Activated T-cell treated with anti-CD3 and anti-CD28 coated beads, Interleukin-2, amount 50 U/mL, for 72 hours (primary cell): ENCODE results near the gene EXOG. TPM values are rescaled to one million over a fixed set of nuclear protein-coding genes. Genes with fewer than 3 reads are reported as not detected.

Source experiments
- ATAC-seq, 2 donors: fragments of 150-1000 bp; cut with Tn5 transposase; replicated peaks in 1 of 2; 2 replicates each; pipeline ENCODE4 v1.10.0; 2021; ENCODE audit warnings: moderate library complexity in 2 of 2, mild to moderate bottlenecking in 1 of 2
- DNase-seq, 2 donors: peaks; one replicate each; pipeline ENCODE4 v3.0.0; 2021 to 2022; ENCODE audit warnings: mixed read lengths in 1 of 2
- H3K27ac Mint-ChIP-seq: one replicate; pipeline ENCODE4 v1.8.0; 2022; ENCODE audit warnings: mild to moderate bottlenecking, moderate library complexity, mixed read lengths
- H3K27me3 Mint-ChIP-seq: one replicate; pipeline ENCODE4 v1.8.0; 2022; ENCODE audit warnings: low read depth, mixed read lengths
- H3K36me3 Mint-ChIP-seq, 2 donors: one replicate each; pipeline ENCODE4 v1.8.0; 2022; ENCODE audit warnings: mixed read lengths in 2 of 2, mild to moderate bottlenecking in 1 of 2; ENCODE audit not compliant: insufficient read depth in 2 of 2
- H3K4me1 Mint-ChIP-seq: one replicate; pipeline ENCODE4 v1.8.0; 2022; ENCODE audit warnings: low read depth, mixed read lengths
- H3K4me3 Mint-ChIP-seq, 2 donors: one replicate each; pipeline ENCODE4 v1.8.0; 2022; ENCODE audit warnings: mild to moderate bottlenecking in 2 of 2, mixed read lengths in 2 of 2, moderate library complexity in 2 of 2
- H3K9me3 Mint-ChIP-seq, 2 donors: one replicate each; pipeline ENCODE4 v1.8.0; 2022; ENCODE audit warnings: mixed read lengths in 2 of 2
- total RNA-seq, 2 donors: library from RNA; stranded (reverse); gene quantifications; one replicate each; pipeline ENCODE4 v1.2.3, GENCODE V29; 2022

The EXOG gene
- total RNA-seq, 2 donors from 2014 or later, result 25.5 to 32.4 TPM

GRCh38 chr3:38528457-38528856 is 32.3 kb downstream of the EXOG start:
- ATAC-seq (no peak), DNase-seq (no peak)
- Mint-ChIP-seq H3K27me3 (no peaks in the 10 kb centered on the region), H3K36me3 (peaks cover 0 to 3% of the 10 kb centered on the region in 2 donors), H3K27ac (no peak overlapping the region), H3K9me3 (no peaks in the 10 kb centered on the region), H3K4me3 (no peak overlapping the region), H3K4me1 (no peaks in the 10 kb centered on the region)

GRCh38 chr3:38532529-38532928 is 36.4 kb downstream of the EXOG start:
- ATAC-seq (no peak), DNase-seq (no peak)
- Mint-ChIP-seq H3K4me1 (peaks cover 6% of the 10 kb centered on the region), H3K27me3 (no peaks in the 10 kb centered on the region), H3K36me3 (peaks cover 0 to 1% of the 10 kb centered on the region in 2 donors), H3K27ac (no peak overlapping the region), H3K4me3 (no peak overlapping the region), H3K9me3 (no peaks in the 10 kb centered on the region)

DNA sequence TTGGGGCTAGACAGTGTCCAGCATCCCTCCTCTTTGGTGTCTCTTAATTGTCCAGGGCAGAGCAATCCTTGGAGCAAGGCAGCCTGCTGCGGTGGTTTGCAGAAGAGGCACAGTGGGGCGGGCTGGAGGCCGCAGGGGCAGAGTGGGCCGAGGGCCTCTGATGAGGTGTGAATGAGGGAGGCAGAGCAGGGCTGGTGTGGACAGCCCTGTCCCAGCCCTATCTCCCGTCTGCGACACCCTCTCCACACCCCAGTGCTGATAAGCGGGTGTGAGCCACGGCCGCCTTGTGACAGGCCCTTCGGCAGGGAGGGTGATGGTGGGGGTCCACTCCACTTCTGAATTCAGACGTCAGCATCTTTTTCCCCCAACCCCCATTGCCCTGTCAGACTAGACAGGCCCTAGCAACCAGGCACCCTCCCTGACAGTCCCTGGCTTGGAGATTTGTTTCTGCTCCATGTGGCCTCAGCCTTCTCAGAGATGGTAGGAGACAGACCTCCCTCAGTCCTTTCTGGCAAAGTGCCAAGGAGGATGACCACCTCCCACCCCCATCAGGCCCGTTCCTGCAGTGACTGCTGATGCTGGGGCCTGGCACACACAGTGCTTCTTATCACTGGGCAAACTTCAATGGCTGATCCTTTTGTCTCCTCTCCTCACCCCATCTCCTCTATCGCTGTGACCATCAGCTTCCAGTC is 37.3 kb downstream of the EXOG start:
- no peak overlapping the region for H3K4me3 Mint-ChIP-seq
- peaks cover 6% of the 10 kb centered on the region for H3K4me1 Mint-ChIP-seq
- no peaks in the 10 kb centered on the region for H3K27me3 Mint-ChIP-seq
- no peaks in the 10 kb centered on the region for H3K9me3 Mint-ChIP-seq
- no peak for DNase-seq
- no peak for ATAC-seq
- peaks cover 0 to 1% of the 10 kb centered on the region in 2 donors for H3K36me3 Mint-ChIP-seq
- H3K27ac Mint-ChIP-seq, result no peak overlapping the region

DNA sequence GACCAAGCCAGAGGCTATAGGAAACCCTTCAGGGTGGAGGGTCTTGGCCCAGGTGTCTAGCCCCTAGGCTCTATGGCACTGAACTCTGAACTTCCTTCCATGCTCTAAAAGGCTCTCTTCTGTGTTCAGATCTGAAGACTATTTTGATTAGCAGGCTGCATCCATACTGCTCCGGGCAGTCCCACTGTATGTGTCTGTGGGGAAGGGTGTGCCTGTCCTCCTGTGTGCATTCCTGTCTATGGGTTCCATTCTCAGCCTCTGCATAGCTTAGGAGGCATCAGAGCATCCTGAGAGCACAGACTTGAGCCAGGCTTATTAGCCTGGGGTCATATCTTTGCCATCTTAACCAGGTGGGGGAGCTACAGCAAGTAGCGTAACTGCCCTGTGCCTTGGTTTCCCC is 38.0 kb downstream of the EXOG start:
- H3K4me1 Mint-ChIP-seq, result peaks cover 6% of the 10 kb centered on the region
- DNase-seq (no peak), ATAC-seq (no peak)
- peaks cover 0 to 1% of the 10 kb centered on the region in 2 donors for H3K36me3 Mint-ChIP-seq
- H3K27ac Mint-ChIP-seq, result no peak overlapping the region
- no peaks in the 10 kb centered on the region for H3K9me3 Mint-ChIP-seq
- H3K27me3 Mint-ChIP-seq, result no peaks in the 10 kb centered on the region
- H3K4me3 Mint-ChIP-seq, result no peak overlapping the region

DNA sequence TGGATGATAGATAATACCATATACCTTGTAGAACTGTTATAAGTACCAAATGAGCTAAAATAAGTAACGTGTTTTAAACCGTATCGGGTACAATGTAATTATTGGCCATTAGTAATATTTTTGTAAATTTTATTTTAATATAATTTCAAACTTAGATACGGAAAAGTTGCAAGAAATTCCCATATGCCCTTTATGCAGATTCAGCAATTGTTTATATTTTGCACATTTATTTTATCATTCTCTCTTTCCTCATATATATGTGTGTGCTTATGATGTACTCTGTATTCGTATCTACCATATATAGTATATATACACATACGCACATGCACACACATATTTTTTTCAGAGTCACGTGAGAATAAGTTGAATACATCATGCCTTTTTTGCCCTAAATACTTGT is 38.5 kb downstream of the EXOG start:
- DNase-seq (no peak), ATAC-seq (no peak)
- Mint-ChIP-seq H3K36me3 (peaks cover 0 to 1% of the 10 kb centered on the region in 2 donors), H3K4me3 (no peak overlapping the region), H3K9me3 (no peaks in the 10 kb centered on the region), H3K27me3 (no peaks in the 10 kb centered on the region), H3K27ac (no peak overlapping the region), H3K4me1 (peaks cover 6% of the 10 kb centered on the region)

DNA sequence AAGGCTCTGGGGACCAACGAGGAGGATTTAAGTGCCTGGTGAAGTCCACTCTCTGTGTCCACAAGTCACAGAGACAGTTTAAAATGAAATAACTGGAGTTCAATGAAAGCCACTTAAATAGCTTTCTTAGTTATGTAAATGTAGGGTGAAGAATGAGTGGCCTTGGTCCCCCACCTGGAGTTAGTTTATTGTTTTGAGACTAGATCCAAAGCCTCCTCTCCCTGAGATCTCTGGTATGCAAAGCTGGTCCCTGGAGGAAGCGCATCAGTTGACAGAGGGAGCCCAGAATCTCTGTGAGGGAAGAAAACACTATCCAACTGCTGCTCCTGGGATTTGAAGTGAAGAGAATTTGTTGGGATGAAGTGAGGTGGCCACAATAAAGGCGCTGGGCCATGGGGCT is 40.5 kb downstream of the EXOG start:
- H3K36me3 Mint-ChIP-seq, result peaks cover 0 to 1% of the 10 kb centered on the region in 2 donors
- no peaks in the 10 kb centered on the region for H3K9me3 Mint-ChIP-seq
- H3K27ac Mint-ChIP-seq, result no peak overlapping the region
- peaks cover 6% of the 10 kb centered on the region for H3K4me1 Mint-ChIP-seq
- ATAC-seq, result no peak
- no peaks in the 10 kb centered on the region for H3K27me3 Mint-ChIP-seq
- no peak for DNase-seq
- H3K4me3 Mint-ChIP-seq, result no peak overlapping the region

- ATAC-seq (no peak), DNase-seq (no peak)
- no peak overlapping the region for H3K27ac Mint-ChIP-seq
- H3K4me3 Mint-ChIP-seq, result no peak overlapping the region
- H3K27me3 Mint-ChIP-seq, result no peaks in the 10 kb centered on the region
- H3K4me1 Mint-ChIP-seq, result peaks cover 6% of the 10 kb centered on the region
- peaks cover 0 to 1% of the 10 kb centered on the region in 2 donors for H3K36me3 Mint-ChIP-seq
- H3K9me3 Mint-ChIP-seq, result no peaks in the 10 kb centered on the region
Observed at GRCh38 chr3:38538773-38539353, 42.7 kb downstream of the EXOG start.

GRCh38 chr3:38541806-38542205 is 45.7 kb downstream of the EXOG start:
- ATAC-seq (no peak), DNase-seq (no peak)
- Mint-ChIP-seq H3K4me3 (no peak overlapping the region), H3K36me3 (no peaks in the 10 kb centered on the region), H3K4me1 (no peaks in the 10 kb centered on the region), H3K9me3 (no peaks in the 10 kb centered on the region), H3K27ac (no peak overlapping the region), H3K27me3 (no peaks in the 10 kb centered on the region)

- no peaks in the 10 kb centered on the region for H3K4me1 Mint-ChIP-seq
- ATAC-seq (no peak), DNase-seq (no peak)
- H3K27me3 Mint-ChIP-seq, result no peaks in the 10 kb centered on the region
- H3K27ac Mint-ChIP-seq, result no peak overlapping the region
- no peaks in the 10 kb centered on the region for H3K36me3 Mint-ChIP-seq
- no peaks in the 10 kb centered on the region for H3K9me3 Mint-ChIP-seq
- H3K4me3 Mint-ChIP-seq, result no peak overlapping the region
Observed at GRCh38 chr3:38542401-38543298, 46.5 kb downstream of the EXOG start.

DNA sequence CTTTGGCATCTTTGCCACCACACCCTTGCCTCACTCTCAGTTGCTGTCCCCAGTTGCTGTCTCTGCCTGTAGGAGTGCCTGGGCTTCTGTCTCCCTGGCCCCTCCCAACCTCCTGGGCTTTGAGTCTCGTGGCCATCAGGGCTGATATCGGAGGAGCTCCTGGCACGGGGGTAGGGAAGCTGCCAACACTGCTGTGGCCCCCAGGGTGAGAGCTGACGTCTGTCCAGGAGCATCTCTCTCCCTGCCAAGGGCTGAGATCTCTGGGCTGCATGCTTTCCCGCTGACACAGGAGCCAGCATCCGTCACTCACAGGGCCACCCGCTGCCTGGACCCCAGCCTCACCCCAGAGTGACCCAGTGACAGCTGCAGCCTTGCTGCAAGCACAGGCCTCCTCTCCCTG is 47.4 kb downstream of the EXOG start:
- DNase-seq, result no peak

GRCh38 chr3:38544926-38545325 is 48.8 kb downstream of the EXOG start:
- DNase-seq (no peak), ATAC-seq (no peak)
- Mint-ChIP-seq H3K9me3 (no peaks in the 10 kb centered on the region), H3K4me1 (no peaks in the 10 kb centered on the region), H3K27ac (no peak overlapping the region), H3K27me3 (no peaks in the 10 kb centered on the region), H3K4me3 (no peak overlapping the region), H3K36me3 (no peaks in the 10 kb centered on the region)

More for the DNA sequence above, 47.4 kb downstream of the EXOG start:
- Mint-ChIP-seq H3K9me3 (no peaks in the 10 kb centered on the region), H3K4me3 (no peak overlapping the region), H3K27ac (no peak overlapping the region), H3K27me3 (no peaks in the 10 kb centered on the region), H3K4me1 (no peaks in the 10 kb centered on the region), H3K36me3 (no peaks in the 10 kb centered on the region)
- no peak for ATAC-seq

DNA sequence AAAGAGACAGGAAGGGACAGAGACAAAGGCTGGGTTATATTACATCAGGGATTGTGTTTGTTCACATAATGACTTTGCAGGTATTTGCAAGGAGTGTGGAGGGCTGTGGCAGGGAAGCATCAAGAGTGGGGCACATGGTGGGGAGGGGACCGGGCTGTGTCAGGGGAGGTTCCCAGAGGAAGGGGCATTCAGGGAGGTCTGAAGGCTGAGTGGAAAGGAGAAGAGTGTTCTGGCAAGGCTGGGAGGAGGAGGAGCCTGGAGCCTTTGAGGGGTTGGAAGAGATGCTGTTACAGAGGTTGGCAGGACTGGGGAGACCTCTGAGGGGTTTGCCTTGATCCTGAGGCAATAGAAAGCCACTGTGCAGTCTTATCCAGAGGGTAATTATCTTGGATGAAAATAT is 49.4 kb downstream of the EXOG start:
- ATAC-seq (no peak), DNase-seq (no peak)
- H3K4me3 Mint-ChIP-seq, result no peak overlapping the region
- H3K4me1 Mint-ChIP-seq, result no peaks in the 10 kb centered on the region
- H3K36me3 Mint-ChIP-seq, result no peaks in the 10 kb centered on the region
- H3K27ac Mint-ChIP-seq, result no peak overlapping the region
- H3K27me3 Mint-ChIP-seq, result no peaks in the 10 kb centered on the region
- no peaks in the 10 kb centered on the region for H3K9me3 Mint-ChIP-seq

- no peaks in the 10 kb centered on the region for H3K36me3 Mint-ChIP-seq
- no peak overlapping the region for H3K27ac Mint-ChIP-seq
- ATAC-seq, result no peak
- no peak for DNase-seq
- H3K4me1 Mint-ChIP-seq, result no peaks in the 10 kb centered on the region
- H3K4me3 Mint-ChIP-seq, result no peak overlapping the region
- H3K9me3 Mint-ChIP-seq, result no peaks in the 10 kb centered on the region
- no peaks in the 10 kb centered on the region for H3K27me3 Mint-ChIP-seq
Observed at GRCh38 chr3:38545983-38546382, 49.8 kb downstream of the EXOG start.
